Panc1 (cell line): Measurements from ENCODE around the gene PCBP4. TPM values are rescaled to one million over a fixed set of nuclear protein-coding genes. Genes with fewer than 3 reads are reported as not detected.

Source experiments
- ATAC-seq: fragments of 200-7000 bp; cut with Tn5 transposase; 2 replicates; pipeline ENCODE4 v1.9.1; 2020; ENCODE audit warnings: mild to moderate bottlenecking, moderate library complexity
- BruUV-seq: library from RNA; stranded (reverse); fragments of 400-500 nt; replicated peaks from 2 replicates; lab custom pipeline; 2021; lab: Mats Ljungman, UMichigan
- CTCF ChIA-PET: fragments of 300-600 bp; sonication (Branson Sonifier 250); formaldehyde crosslinking; loops from one replicate; lab custom pipeline; 2022; ENCODE audit warnings: antibody characterized with exemption; lab: Charles Lee
- POLR2A ChIA-PET: fragments of 300-600 bp; sonication (Branson Sonifier 250); formaldehyde crosslinking; loops from one replicate; lab custom pipeline; 2022; ENCODE audit warnings: antibody characterized with exemption; lab: Charles Lee
- DNase-seq: peaks from one replicate; pipeline ENCODE4 v3.0.0-alpha.2; 2010; ENCODE audit warnings: low read depth, low spot score
- H3K27ac ChIP-seq: 2 replicates; pipeline ENCODE4 v1.5.1; 2011; ENCODE audit warnings: mild to moderate bottlenecking, low read length, inconsistent platforms
- H3K27me3 ChIP-seq: fragments of 200-500 bp; sonication (Bioruptor generic); 2 replicates; pipeline ENCODE4 v1.6.0; 2014; ENCODE audit warnings: low read length, inconsistent platforms; ENCODE audit not compliant: control insufficient read depth, insufficient read depth
- H3K36me3 ChIP-seq: fragments of 200-500 bp; sonication (Bioruptor generic); 2 replicates; pipeline ENCODE4 v1.5.1; 2014; ENCODE audit warnings: inconsistent platforms, mild to moderate bottlenecking, low read length, moderate library complexity; ENCODE audit not compliant: control insufficient read depth, insufficient read depth
- H3K4me1 ChIP-seq: 2 replicates; pipeline ENCODE4 v1.5.1; 2011; ENCODE audit warnings: inconsistent platforms, mild to moderate bottlenecking, low read length, moderate library complexity; ENCODE audit not compliant: control insufficient read depth, insufficient read depth
- H3K4me3 ChIP-seq, 2 experiments: 2 replicates each; pipeline ENCODE4 v1.5.1; 2011 to 2012; ENCODE audit warnings: low read depth in 2 of 2, low read length in 2 of 2, mild to moderate bottlenecking in 2 of 2, inconsistent platforms in 1 of 2, moderate library complexity in 1 of 2
- H3K9me3 ChIP-seq: fragments of 200-500 bp; sonication (Bioruptor generic); 2 replicates; pipeline ENCODE4 v1.5.1; 2014; ENCODE audit warnings: low read depth, mild to moderate bottlenecking, inconsistent platforms, low read length, moderate library complexity; ENCODE audit not compliant: control insufficient read depth, insufficient read depth
- POLR2AphosphoS5 ChIP-seq: IDR thresholded peaks from 2 replicates; pipeline ENCODE4 v1.6.1; 2012; ENCODE audit warnings: mild to moderate bottlenecking, low read depth, low read length, moderate library complexity
- SIN3A ChIP-seq: IDR thresholded peaks from 2 replicates; pipeline ENCODE4 v1.6.1; 2012; ENCODE audit warnings: low read depth, mild to moderate bottlenecking, low read length, moderate library complexity, borderline replicate concordance; ENCODE audit not compliant: insufficient read depth
- TCF7L2 ChIP-seq: IDR thresholded peaks from 2 replicates; pipeline ENCODE4 v1.6.1; 2011; ENCODE audit warnings: mild to moderate bottlenecking, low read depth, low read length, inconsistent platforms
- in situ Hi-C: cut with HindIII; loops from 2 replicates; pipeline ENCODE4 v1.10.0; 2016; ENCODE audit warnings: low sequenced_read_pairs, low pct_unique_long_range_greater_than_20kb
- intact Hi-C: fragments of 100-400 bp; cut with micrococcal nuclease; formaldehyde crosslinking; loops from one replicate; pipeline ENCODE4 v1.10.0; 2022; ENCODE audit not compliant: unreplicated experiment
- total RNA-seq: library from RNA; stranded (reverse); gene quantifications from one replicate; pipeline ENCODE4 v1.2.1, GENCODE V29; 2021; ENCODE audit not compliant: unreplicated experiment
- TF ChIP-seq, protein P1 (sequence below), 2 experiments: IDR thresholded peaks; 2 replicates each; pipeline ENCODE4 v1.6.1; 2011 to 2012; ENCODE audit warnings: low read depth in 2 of 2, control low read depth in 1 of 2, low read length in 1 of 2, mild to moderate bottlenecking in 1 of 2, moderate library complexity in 1 of 2; ENCODE audit not compliant: insufficient read depth in 1 of 2
- TF ChIP-seq, protein P2 (sequence below): fragments of 450-650 bp; IDR thresholded peaks from 2 replicates; pipeline ENCODE4 v1.5.1; 2017; ENCODE audit warnings: mild to moderate bottlenecking

The PCBP4 gene
- total RNA-seq, 1 experiment from 2014 or later: 58.0 TPM

DNA sequence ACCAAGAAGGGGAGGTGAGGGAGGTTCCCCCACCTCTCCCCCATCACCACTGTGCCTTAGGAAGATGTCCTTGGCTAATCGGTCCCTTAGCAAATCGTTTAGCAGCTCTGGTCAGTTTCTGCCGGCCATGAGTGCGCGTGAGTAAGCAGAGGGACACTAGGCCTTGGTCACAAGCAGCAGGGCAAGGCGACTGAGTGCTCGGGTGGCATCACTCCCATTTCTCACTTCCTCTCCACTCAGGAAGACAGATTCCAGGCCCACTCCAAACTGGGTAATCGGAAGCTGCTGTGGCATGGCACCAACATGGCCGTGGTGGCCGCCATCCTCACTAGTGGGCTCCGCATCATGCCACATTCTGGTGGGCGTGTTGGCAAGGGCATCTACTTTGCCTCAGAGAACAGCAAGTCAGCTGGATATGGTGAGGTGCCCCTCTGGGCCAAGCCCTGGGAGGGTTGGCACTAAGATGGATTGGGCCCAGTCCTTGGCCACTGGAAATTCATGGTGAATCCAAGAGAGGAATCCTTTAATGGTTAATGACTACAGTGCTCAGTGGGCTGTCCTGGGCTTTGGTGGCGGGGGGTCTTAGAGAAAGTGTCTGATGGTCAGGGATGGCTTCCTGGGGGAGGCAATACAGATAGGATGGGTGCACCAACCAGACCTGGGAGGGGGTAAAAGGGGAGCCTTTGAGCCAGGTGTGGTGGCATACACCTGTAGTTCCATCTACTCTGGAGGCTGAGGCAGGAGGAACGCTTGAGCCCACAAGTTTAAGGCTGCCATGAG is 21.1 kb downstream of the PCBP4 start:
- TF ChIP-seq TCF7L2 (no peak), SIN3A (no peak), POLR2AphosphoS5 (no peak)
- TF ChIP-seq, protein P1, sequence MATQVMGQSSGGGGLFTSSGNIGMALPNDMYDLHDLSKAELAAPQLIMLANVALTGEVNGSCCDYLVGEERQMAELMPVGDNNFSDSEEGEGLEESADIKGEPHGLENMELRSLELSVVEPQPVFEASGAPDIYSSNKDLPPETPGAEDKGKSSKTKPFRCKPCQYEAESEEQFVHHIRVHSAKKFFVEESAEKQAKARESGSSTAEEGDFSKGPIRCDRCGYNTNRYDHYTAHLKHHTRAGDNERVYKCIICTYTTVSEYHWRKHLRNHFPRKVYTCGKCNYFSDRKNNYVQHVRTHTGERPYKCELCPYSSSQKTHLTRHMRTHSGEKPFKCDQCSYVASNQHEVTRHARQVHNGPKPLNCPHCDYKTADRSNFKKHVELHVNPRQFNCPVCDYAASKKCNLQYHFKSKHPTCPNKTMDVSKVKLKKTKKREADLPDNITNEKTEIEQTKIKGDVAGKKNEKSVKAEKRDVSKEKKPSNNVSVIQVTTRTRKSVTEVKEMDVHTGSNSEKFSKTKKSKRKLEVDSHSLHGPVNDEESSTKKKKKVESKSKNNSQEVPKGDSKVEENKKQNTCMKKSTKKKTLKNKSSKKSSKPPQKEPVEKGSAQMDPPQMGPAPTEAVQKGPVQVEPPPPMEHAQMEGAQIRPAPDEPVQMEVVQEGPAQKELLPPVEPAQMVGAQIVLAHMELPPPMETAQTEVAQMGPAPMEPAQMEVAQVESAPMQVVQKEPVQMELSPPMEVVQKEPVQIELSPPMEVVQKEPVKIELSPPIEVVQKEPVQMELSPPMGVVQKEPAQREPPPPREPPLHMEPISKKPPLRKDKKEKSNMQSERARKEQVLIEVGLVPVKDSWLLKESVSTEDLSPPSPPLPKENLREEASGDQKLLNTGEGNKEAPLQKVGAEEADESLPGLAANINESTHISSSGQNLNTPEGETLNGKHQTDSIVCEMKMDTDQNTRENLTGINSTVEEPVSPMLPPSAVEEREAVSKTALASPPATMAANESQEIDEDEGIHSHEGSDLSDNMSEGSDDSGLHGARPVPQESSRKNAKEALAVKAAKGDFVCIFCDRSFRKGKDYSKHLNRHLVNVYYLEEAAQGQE (IDR thresholded peaks at IDR 0.05; ENCODE audit: insufficient read depth in 1 of 2, low read depth in 2 of 2, low read length in 1 of 2): no peak
- TF ChIP-seq, protein P2, sequence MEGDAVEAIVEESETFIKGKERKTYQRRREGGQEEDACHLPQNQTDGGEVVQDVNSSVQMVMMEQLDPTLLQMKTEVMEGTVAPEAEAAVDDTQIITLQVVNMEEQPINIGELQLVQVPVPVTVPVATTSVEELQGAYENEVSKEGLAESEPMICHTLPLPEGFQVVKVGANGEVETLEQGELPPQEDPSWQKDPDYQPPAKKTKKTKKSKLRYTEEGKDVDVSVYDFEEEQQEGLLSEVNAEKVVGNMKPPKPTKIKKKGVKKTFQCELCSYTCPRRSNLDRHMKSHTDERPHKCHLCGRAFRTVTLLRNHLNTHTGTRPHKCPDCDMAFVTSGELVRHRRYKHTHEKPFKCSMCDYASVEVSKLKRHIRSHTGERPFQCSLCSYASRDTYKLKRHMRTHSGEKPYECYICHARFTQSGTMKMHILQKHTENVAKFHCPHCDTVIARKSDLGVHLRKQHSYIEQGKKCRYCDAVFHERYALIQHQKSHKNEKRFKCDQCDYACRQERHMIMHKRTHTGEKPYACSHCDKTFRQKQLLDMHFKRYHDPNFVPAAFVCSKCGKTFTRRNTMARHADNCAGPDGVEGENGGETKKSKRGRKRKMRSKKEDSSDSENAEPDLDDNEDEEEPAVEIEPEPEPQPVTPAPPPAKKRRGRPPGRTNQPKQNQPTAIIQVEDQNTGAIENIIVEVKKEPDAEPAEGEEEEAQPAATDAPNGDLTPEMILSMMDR: no peak
- no peak overlapping the region for H3K4me3 ChIP-seq
- in situ Hi-C loops: no loop called here
- no peak for ATAC-seq
- H3K27ac ChIP-seq: no peak overlapping the region
- no peaks in the 10 kb centered on the region for H3K9me3 ChIP-seq
- no TSS peak for BruUV-seq
- POLR2A ChIA-PET: interaction anchor here (0.6 kb wide), 1 partner anchor 10 kb away, joined by 3 read pairs; no protein-coding TSS in a partner anchor
- DNase-seq: no peak
- H3K27me3 ChIP-seq: no peaks in the 10 kb centered on the region
- CTCF ChIA-PET: no interaction called here
- peaks cover 7% of the 10 kb centered on the region; the same call in 1 of the 2 replicates for H3K4me1 ChIP-seq
- intact Hi-C loops: no loop called here
- no peaks in the 10 kb centered on the region; the same call in 1 of the 2 replicates for H3K36me3 ChIP-seq

DNA sequence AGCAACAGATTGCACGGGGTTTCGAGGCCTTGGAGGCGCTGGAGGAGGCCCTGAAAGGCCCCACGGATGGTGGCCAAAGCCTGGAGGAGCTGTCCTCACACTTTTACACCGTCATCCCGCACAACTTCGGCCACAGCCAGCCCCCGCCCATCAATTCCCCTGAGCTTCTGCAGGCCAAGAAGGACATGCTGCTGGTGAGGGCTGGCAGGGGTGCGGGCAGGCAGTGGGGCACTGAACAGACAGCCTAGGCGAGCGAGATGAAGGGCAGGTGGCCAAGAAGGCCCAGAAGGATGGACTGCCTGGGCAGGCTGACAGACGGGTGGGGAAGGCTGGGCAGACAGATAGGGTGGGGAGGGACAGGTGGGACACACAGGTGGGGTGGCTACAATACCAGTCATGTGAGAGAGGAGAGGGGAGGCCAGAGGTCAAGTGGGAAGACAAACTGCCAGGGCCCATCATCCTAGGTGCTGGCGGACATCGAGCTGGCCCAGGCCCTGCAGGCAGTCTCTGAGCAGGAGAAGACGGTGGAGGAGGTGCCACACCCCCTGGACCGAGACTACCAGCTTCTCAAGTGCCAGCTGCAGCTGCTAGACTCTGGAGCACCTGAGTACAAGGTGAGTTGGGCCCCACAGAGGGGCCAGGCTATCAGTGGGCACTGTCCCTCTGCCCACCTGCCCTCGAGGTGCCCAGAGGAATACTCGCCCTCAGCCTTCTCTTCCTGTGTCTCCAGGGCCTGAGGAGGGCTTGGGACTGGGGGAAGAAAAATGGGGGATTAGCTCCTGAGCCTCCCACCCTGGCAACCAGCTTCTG is 22.0 kb downstream of the PCBP4 start:
- no TSS peak for BruUV-seq
- DNase-seq (no peak), ATAC-seq (no peak)
- H3K36me3 ChIP-seq: no peaks in the 10 kb centered on the region; the same call in 1 of the 2 replicates
- CTCF ChIA-PET: no interaction called here
- H3K9me3 ChIP-seq: no peaks in the 10 kb centered on the region
- intact Hi-C loops: no loop called here
- H3K27me3 ChIP-seq: no peaks in the 10 kb centered on the region
- no peak overlapping the region for H3K27ac ChIP-seq
- in situ Hi-C loops: no loop called here
- no peak for TF ChIP-seq POLR2AphosphoS5
- TF ChIP-seq TCF7L2: no peak
- TF ChIP-seq, protein P1 (IDR thresholded peaks at IDR 0.05; ENCODE audit: insufficient read depth in 1 of 2, low read depth in 2 of 2, low read length in 1 of 2): no peak
- TF ChIP-seq, protein P2: no peak
- TF ChIP-seq SIN3A: no peak
- peaks cover 7% of the 10 kb centered on the region; the same call in 1 of the 2 replicates for H3K4me1 ChIP-seq
- H3K4me3 ChIP-seq: no peak overlapping the region
- POLR2A ChIA-PET: interaction anchor here (0.6 kb wide), 1 partner anchor 8 kb away, joined by 6 read pairs; no protein-coding TSS in a partner anchor
